ENCODE measurements around the gene RASSF3.
"Not testable (repeated sequence)": the region's sequence is repeated elsewhere in the genome, so short reads cannot be mapped to it uniquely, and the experiment has no call there.

RASSF3 gene

GRCh38 chr12:64598831-64599230 is 11.5 kb upstream of the RASSF3 start:
- no peak for FAIRE-seq

GRCh38 chr12:64600164-64600561 is 10.1 kb upstream of the RASSF3 start:
- FAIRE-seq: no peak

GRCh38 chr12:64603183-64603841 is 7.0 kb upstream of the RASSF3 start:
- no peak for FAIRE-seq

- FAIRE-seq: no peak
Observed at GRCh38 chr12:64608901-64609535, 1.3 kb upstream of the RASSF3 start.

- no peak for FAIRE-seq
Observed at GRCh38 chr12:64609536-64610078, 688 bp upstream of the RASSF3 start.

- no peak for FAIRE-seq
Observed at GRCh38 chr12:64610660-64611340, 505 bp downstream of the RASSF3 start.

GRCh38 chr12:64611341-64612284 is 1.3 kb downstream of the RASSF3 start:
- no peak for FAIRE-seq

GRCh38 chr12:64612843-64613242 is 2.5 kb downstream of the RASSF3 start:
- FAIRE-seq: no peak

- not testable (repeated sequence) for FAIRE-seq
Observed at GRCh38 chr12:64613775-64614398, 3.6 kb downstream of the RASSF3 start.

- FAIRE-seq: no peak
Observed at GRCh38 chr12:64616201-64616600, 5.9 kb downstream of the RASSF3 start.

GRCh38 chr12:64618953-64619590 is 8.8 kb downstream of the RASSF3 start:
- FAIRE-seq: no peak

- FAIRE-seq: no peak
Observed at GRCh38 chr12:64621257-64621942, 11.1 kb downstream of the RASSF3 start.

GRCh38 chr12:64624035-64624434 is 13.7 kb downstream of the RASSF3 start:
- FAIRE-seq: no peak

GRCh38 chr12:64625243-64626077 is 15.2 kb downstream of the RASSF3 start:
- peak; percentile 18 for FAIRE-seq

- FAIRE-seq: not testable (repeated sequence)
Observed at GRCh38 chr12:64626588-64626987, 16.3 kb downstream of the RASSF3 start.

- FAIRE-seq: no peak
Observed at GRCh38 chr12:64627771-64628170, 17.5 kb downstream of the RASSF3 start.

GRCh38 chr12:64631197-64631596 is 20.9 kb downstream of the RASSF3 start:
- no peak for FAIRE-seq

GRCh38 chr12:64633011-64633939 is 23.0 kb downstream of the RASSF3 start:
- no peak for FAIRE-seq

- FAIRE-seq: no peak
Observed at GRCh38 chr12:64633940-64634337, 23.6 kb downstream of the RASSF3 start.

Data from colon (tissue), 2 donors.